ENCODE results near the gene PEX5L.

DNA sequence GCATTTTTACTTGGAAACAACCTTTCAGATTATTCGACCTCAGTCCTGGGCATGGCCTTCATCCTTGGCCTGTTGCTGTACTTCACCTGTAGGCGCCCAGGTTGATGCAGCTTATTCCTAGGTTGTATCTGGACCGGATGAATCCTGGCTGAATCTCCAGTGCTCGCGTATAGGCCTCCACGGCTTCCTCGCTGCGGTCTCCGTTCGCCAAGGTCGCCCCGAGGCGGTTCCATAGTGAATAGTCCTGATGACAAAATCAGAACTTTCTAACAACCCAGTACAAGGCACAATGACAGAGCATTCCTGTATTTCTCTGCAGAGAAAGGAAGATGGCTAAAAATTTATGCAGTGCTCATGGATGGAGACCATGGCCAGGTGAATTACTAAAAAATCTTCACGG, 229.1 kb downstream of the PEX5L start:
- TF ChIP-seq, protein P1, sequence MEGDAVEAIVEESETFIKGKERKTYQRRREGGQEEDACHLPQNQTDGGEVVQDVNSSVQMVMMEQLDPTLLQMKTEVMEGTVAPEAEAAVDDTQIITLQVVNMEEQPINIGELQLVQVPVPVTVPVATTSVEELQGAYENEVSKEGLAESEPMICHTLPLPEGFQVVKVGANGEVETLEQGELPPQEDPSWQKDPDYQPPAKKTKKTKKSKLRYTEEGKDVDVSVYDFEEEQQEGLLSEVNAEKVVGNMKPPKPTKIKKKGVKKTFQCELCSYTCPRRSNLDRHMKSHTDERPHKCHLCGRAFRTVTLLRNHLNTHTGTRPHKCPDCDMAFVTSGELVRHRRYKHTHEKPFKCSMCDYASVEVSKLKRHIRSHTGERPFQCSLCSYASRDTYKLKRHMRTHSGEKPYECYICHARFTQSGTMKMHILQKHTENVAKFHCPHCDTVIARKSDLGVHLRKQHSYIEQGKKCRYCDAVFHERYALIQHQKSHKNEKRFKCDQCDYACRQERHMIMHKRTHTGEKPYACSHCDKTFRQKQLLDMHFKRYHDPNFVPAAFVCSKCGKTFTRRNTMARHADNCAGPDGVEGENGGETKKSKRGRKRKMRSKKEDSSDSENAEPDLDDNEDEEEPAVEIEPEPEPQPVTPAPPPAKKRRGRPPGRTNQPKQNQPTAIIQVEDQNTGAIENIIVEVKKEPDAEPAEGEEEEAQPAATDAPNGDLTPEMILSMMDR (IDR thresholded peaks at IDR 0.05) = no peak
- no peak for TF ChIP-seq POLR2A (IDR thresholded peaks at IDR 0.05)

All from esophagus squamous epithelium (tissue), 4 donors.